Measurements from ENCODE around the gene USP22. TPM values are rescaled to one million over a fixed set of nuclear protein-coding genes. Genes with fewer than 3 reads are reported as not detected.

USP22 gene
- total and polyA plus RNA-seq, 2 of the 8 experiments (the other 6 are each of a cell fraction or from before 2014, with no cell fraction given) = 221 to 316 TPM

DNA sequence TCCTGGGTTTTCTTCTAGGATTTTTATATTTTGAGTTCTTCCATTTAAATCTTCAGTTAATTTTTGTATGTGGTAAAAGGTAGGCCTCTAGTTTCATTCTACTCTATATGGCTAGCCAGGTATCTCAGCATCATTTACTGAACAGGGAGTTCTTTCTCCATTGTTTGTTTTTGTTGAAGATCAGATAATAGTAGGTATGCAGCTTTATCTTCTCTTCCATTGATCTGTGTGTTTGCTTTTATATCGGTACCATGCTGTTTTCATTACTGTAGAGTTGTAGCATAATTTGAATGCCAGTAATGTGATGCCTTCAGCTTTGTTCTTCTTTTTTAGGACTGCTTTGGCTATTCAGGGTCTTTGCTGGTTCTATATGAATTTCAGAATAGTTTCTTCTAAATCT, 77.3 kb downstream of the USP22 start:
- Histone ChIP-seq H4K91ac (replicated peaks; ENCODE audit: insufficient read length, low read length) (no peak overlapping the region), H3K79me1 (ENCODE audit: low read depth, low read length) (no peaks in the 10 kb centered on the region), H3K23ac (ENCODE audit: insufficient read length) (no peak overlapping the region), H2AK5ac (ENCODE audit: low read depth, low read length) (no peak overlapping the region), H3K9me3 (ENCODE audit: insufficient read depth in 2 of 2, low read depth in 1 of 2, low read length in 1 of 2) (no peaks in the 10 kb centered on the region), H4K20me1 (replicated peaks in 1 of 2; ENCODE audit: control insufficient read depth in 1 of 2, insufficient read depth in 2 of 2, low read length in 2 of 2) (no peaks in the 10 kb centered on the region), H3K27me3 (replicated peaks in 1 of 4; ENCODE audit: control insufficient read depth in 3 of 4, extremely low read depth in 1 of 4, insufficient read depth in 3 of 4, low read length in 3 of 4) (no peaks in the 10 kb centered on the region), H3K4ac (replicated peaks; ENCODE audit: insufficient read length, low read depth, low read length) (no peak overlapping the region), H3K14ac (ENCODE audit: insufficient read length) (no peak overlapping the region), H3K4me1 (replicated peaks in 1 of 4; ENCODE audit: control insufficient read depth in 3 of 4, insufficient read depth in 4 of 4, low read length in 3 of 4) (peaks cover 0 to 9% (median 6%) of the 10 kb centered on the region in 4 experiments; a peak in 5 of 7 replicates), H2BK5ac (ENCODE audit: low read depth, low read length) (no peak overlapping the region), H3K79me2 (ENCODE audit: control insufficient read depth in 1 of 2, insufficient read depth in 2 of 2, low read length in 2 of 2) (no peaks in the 10 kb centered on the region), H3K27ac (ENCODE audit: low read depth, low read length) (no peak overlapping the region), H2BK12ac (ENCODE audit: low read depth, low read length) (no peak overlapping the region), H2BK120ac (replicated peaks; ENCODE audit: low read depth, low read length) (no peak overlapping the region), H2BK20ac (ENCODE audit: low read length) (no peak overlapping the region), H2BK15ac (ENCODE audit: low read length) (no peak overlapping the region), H4K8ac (ENCODE audit: extremely low read depth, insufficient read depth, low read length) (no peak overlapping the region), H3K23me2 (ENCODE audit: low read depth, low read length) (no peaks in the 10 kb centered on the region), H3K36me3 (ENCODE audit: control insufficient read depth in 2 of 4, insufficient read depth in 4 of 4, low read length in 3 of 4) (no peaks in the 10 kb centered on the region; a peak in 1 of 8 replicates), H3K56ac (replicated peaks; ENCODE audit: insufficient read length, low read depth, low read length) (no peak overlapping the region), H4K5ac (ENCODE audit: insufficient read length, low read depth, low read length) (no peak overlapping the region), H3K9ac (replicated peaks in 1 of 4; ENCODE audit: extremely low read depth in 1 of 4, low read depth in 3 of 4, low read length in 3 of 4) (no peak overlapping the region), H2AFZ (ENCODE audit: low read length) (no peak overlapping the region), H3K4me2 (ENCODE audit: insufficient read depth in 1 of 2, low read depth in 2 of 2, low read length in 2 of 2) (no peak overlapping the region), H3K4me3 (ENCODE audit: extremely low read depth in 1 of 4, insufficient read depth in 2 of 4, low read depth in 3 of 4, low read length in 4 of 4) (no peak overlapping the region), H3K18ac (ENCODE audit: extremely low read depth, low read length) (no peak overlapping the region)
- 87% methylated on average over 1 of the region's 1 CpG; no CpG with 5 or more reads in 1 of the 2 experiments for WGBS, 2 experiments (ENCODE audit: extremely low coverage in 1 of 2, insufficient coverage in 1 of 2, insufficient read length in 1 of 2, insufficient replicate concordance in 2 of 2, low coverage in 1 of 2, low lambda C conversion rate in 2 of 2, missing lambda C conversion rate in 1 of 2)
- ChIA-PET CTCF (ENCODE audit: partially characterized antibody) (interaction anchor here (1.4 kb wide), 1 partner anchor 22 kb away, joined by 5 read pairs; no protein-coding TSS in a partner anchor), POLR2A (ENCODE audit: partially characterized antibody) (no interaction called here)
- DNase-seq (ENCODE audit: low read depth in 1 of 2, low spot score in 2 of 2) (no peak), FAIRE-seq (no peak)
- TF ChIP-seq, protein P1, sequence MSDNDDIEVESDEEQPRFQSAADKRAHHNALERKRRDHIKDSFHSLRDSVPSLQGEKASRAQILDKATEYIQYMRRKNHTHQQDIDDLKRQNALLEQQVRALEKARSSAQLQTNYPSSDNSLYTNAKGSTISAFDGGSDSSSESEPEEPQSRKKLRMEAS (IDR thresholded peaks at IDR 0.05) = no peak
- TF ChIP-seq POLR2A (IDR thresholded peaks at IDR 0.05; ENCODE audit: control extremely low read depth in 1 of 2, low read depth in 2 of 2, low read length in 2 of 2) = no peak

Data from H1 (cell line).